IMR-90 (cell line): ENCODE measurements around the gene MORC1. TPM values are rescaled to one million over a fixed set of nuclear protein-coding genes. Genes with fewer than 3 reads are reported as not detected.

Source experiments
- ATAC-seq: fragments of 200-7000 bp; cut with Tn5 transposase; 2 replicates; pipeline ENCODE4 v1.9.1; 2020; ENCODE audit warnings: low read depth, mild to moderate bottlenecking, moderate library complexity
- BruUV-seq: library from RNA; stranded (reverse); fragments of 400-500 nt; replicated peaks from 2 replicates; lab custom pipeline; 2021; lab: Mats Ljungman, UMichigan
- CTCF ChIA-PET: fragments of 300-600 bp; formaldehyde crosslinking; extraction: SDS; loops from one replicate; lab custom pipeline; 2021; ENCODE audit warnings: antibody characterized with exemption; lab: Yijun Ruan, JAX
- POLR2A ChIA-PET: fragments of 300-600 bp; sonication (Branson Sonifier 250); formaldehyde crosslinking; loops from one replicate; lab custom pipeline; 2022; ENCODE audit warnings: antibody characterized with exemption; ENCODE audit not compliant: unreplicated experiment; lab: Charles Lee
- DNase-seq: peaks from one replicate; pipeline ENCODE4 v3.0.0; 2013
- H2AFZ ChIP-seq: replicated peaks from 2 replicates; pipeline ENCODE3; 2013; ENCODE audit warnings: low read length, mild to moderate bottlenecking; ENCODE audit not compliant: poor library complexity
- H2AK5ac ChIP-seq: 2 replicates; pipeline ENCODE4 v1.6.1; 2013; ENCODE audit warnings: low read depth, low read length, inconsistent platforms
- H2AK9ac ChIP-seq: replicated peaks from 2 replicates; pipeline ENCODE3; 2013; ENCODE audit warnings: mild to moderate bottlenecking, low read depth, low read length, moderate library complexity; ENCODE audit not compliant: poor library complexity
- H2BK120ac ChIP-seq: 2 replicates; pipeline ENCODE4 v1.6.1; 2013; ENCODE audit warnings: low read depth, low read length, inconsistent platforms
- H2BK15ac ChIP-seq: 3 replicates; pipeline ENCODE4 v1.6.1; 2013; ENCODE audit warnings: low read depth, low read length, inconsistent platforms
- H2BK20ac ChIP-seq: 2 replicates; pipeline ENCODE4 v1.6.1; 2013; ENCODE audit warnings: low read depth, mild to moderate bottlenecking, inconsistent platforms, low read length, moderate library complexity
- H2BK5ac ChIP-seq: 2 replicates; pipeline ENCODE4 v1.6.1; 2013; ENCODE audit warnings: mild to moderate bottlenecking, low read depth, low read length, inconsistent platforms; ENCODE audit not compliant: poor library complexity, severe bottlenecking
- H3K14ac ChIP-seq: replicated peaks from 2 replicates; pipeline ENCODE4 v1.6.1; 2013; ENCODE audit warnings: low read depth, low read length, inconsistent platforms
- H3K18ac ChIP-seq: 2 replicates; pipeline ENCODE4 v1.6.1; 2013; ENCODE audit warnings: low read depth, low read length, control low read depth
- H3K23ac ChIP-seq: 2 replicates; pipeline ENCODE4 v1.6.1; 2013; ENCODE audit warnings: low read depth, low read length, inconsistent platforms
- H3K27ac ChIP-seq: 2 replicates; pipeline ENCODE4 v1.5.1; 2013; ENCODE audit warnings: mild to moderate bottlenecking, control low read depth, low read length; ENCODE audit not compliant: insufficient read depth
- H3K27me3 ChIP-seq: 2 replicates; pipeline ENCODE4 v1.6.1; 2013; ENCODE audit warnings: low read length; ENCODE audit not compliant: control insufficient read depth, insufficient read depth
- H3K36me3 ChIP-seq: 2 replicates; pipeline ENCODE4 v1.6.1; 2013; ENCODE audit warnings: low read length, mixed read lengths; ENCODE audit not compliant: control insufficient read depth, insufficient read depth
- H3K4ac ChIP-seq: 2 replicates; pipeline ENCODE4 v1.6.1; 2013; ENCODE audit warnings: low read depth, low read length, inconsistent platforms
- H3K4me1 ChIP-seq: 2 replicates; pipeline ENCODE4 v1.6.1; 2013; ENCODE audit warnings: low read length, mixed read lengths; ENCODE audit not compliant: control insufficient read depth, insufficient read depth
- H3K4me2 ChIP-seq: 2 replicates; pipeline ENCODE4 v1.6.1; 2013; ENCODE audit warnings: low read depth, mild to moderate bottlenecking, control low read depth, low read length, moderate library complexity
- H3K4me3 ChIP-seq: 2 replicates; pipeline ENCODE4 v1.5.1; 2013; ENCODE audit warnings: low read depth, mild to moderate bottlenecking, control low read depth, low read length, moderate library complexity; ENCODE audit not compliant: insufficient read depth
- H3K56ac ChIP-seq: 2 replicates; pipeline ENCODE4 v1.6.1; 2013; ENCODE audit warnings: low read length, inconsistent platforms; ENCODE audit not compliant: insufficient read depth; ENCODE audit errors: extremely low read depth
- H3K79me1 ChIP-seq, 2 experiments: 2 replicates each; pipeline ENCODE4 v1.6.1; 2013; ENCODE audit warnings: low read length in 2 of 2, inconsistent platforms in 1 of 2, low read depth in 1 of 2
- H3K9ac ChIP-seq: 2 replicates; pipeline ENCODE4 v1.6.1; 2013; ENCODE audit warnings: low read depth, low read length, control low read depth
- H3K9me1 ChIP-seq: 2 replicates; pipeline ENCODE4 v1.6.1; 2013; ENCODE audit warnings: low read length, inconsistent platforms; ENCODE audit not compliant: insufficient read depth
- H3K9me3 ChIP-seq: 2 replicates; pipeline ENCODE4 v1.6.1; 2013; ENCODE audit warnings: low read length; ENCODE audit not compliant: control insufficient read depth, insufficient read depth
- H4K20me1 ChIP-seq: 2 replicates; pipeline ENCODE4 v1.6.1; 2013; ENCODE audit warnings: low read length, inconsistent platforms; ENCODE audit not compliant: insufficient read depth
- H4K5ac ChIP-seq: 2 replicates; pipeline ENCODE4 v1.6.1; 2013; ENCODE audit warnings: mild to moderate bottlenecking, low read depth, low read length, control low read depth
- H4K8ac ChIP-seq, 2 experiments: 2 replicates each; pipeline ENCODE4 v1.6.1; 2013; ENCODE audit warnings: low read depth in 2 of 2, low read length in 2 of 2, control low read depth in 1 of 2, inconsistent platforms in 1 of 2
- H4K91ac ChIP-seq: 2 replicates; pipeline ENCODE4 v1.6.1; 2013; ENCODE audit warnings: low read depth, low read length, inconsistent platforms; ENCODE audit not compliant: insufficient read depth
- CTCF ChIP-seq: conservative IDR thresholded peaks from 2 replicates; pipeline ENCODE4 v1.5.1; 2012; ENCODE audit warnings: mild to moderate bottlenecking, low read depth, low read length, improper control_type of control experiment
- MAFK ChIP-seq: IDR thresholded peaks from 2 replicates; pipeline ENCODE4 v1.6.1; 2012; ENCODE audit warnings: low read depth, low read length, improper control_type of control experiment
- MAZ ChIP-seq: IDR thresholded peaks from 2 replicates; pipeline ENCODE4 v1.6.1; 2012; ENCODE audit warnings: low read depth, mild to moderate bottlenecking, low read length, improper control_type of control experiment, moderate library complexity, borderline replicate concordance
- NFE2L2 ChIP-seq: fragments of 150-350 bp; IDR thresholded peaks from 2 replicates; pipeline ENCODE4 v1.6.1; 2016; ENCODE audit warnings: low read depth, mild to moderate bottlenecking, low read length
- POLR2A ChIP-seq: IDR thresholded peaks from 2 replicates; pipeline ENCODE4 v1.6.1; 2012; ENCODE audit warnings: mild to moderate bottlenecking, low read depth, low read length
- RAD21 ChIP-seq: IDR thresholded peaks from 2 replicates; pipeline ENCODE4 v1.6.1; 2012; ENCODE audit warnings: low read length, improper control_type of control experiment
- RCOR1 ChIP-seq: IDR thresholded peaks from 2 replicates; pipeline ENCODE4 v1.6.1; 2012; ENCODE audit warnings: mild to moderate bottlenecking, low read length, improper control_type of control experiment; ENCODE audit not compliant: insufficient replicate concordance
- RFX5 ChIP-seq: IDR thresholded peaks from 2 replicates; pipeline ENCODE4 v1.8.0; 2012; ENCODE audit warnings: low read depth, mild to moderate bottlenecking, low read length, moderate library complexity
- SMC3 ChIP-seq: fragments of 150-350 bp; IDR thresholded peaks from 2 replicates; pipeline ENCODE4 v1.6.1; 2016; ENCODE audit warnings: low read depth, mild to moderate bottlenecking, antibody characterized with exemption, low read length, moderate library complexity
- WGBS, 2 experiments: methylation state at CpG; one replicate each; pipeline versions ENCODE4 v1.1.5 to v1.1.7; 2013; ENCODE audit warnings: missing lambda C conversion rate in 2 of 2; ENCODE audit not compliant: insufficient read length in 1 of 2; ENCODE audit errors: extremely low coverage in 2 of 2; 5-methylcytosine and 5-hydroxymethylcytosine counted together
- dilution Hi-C: fragments of 300-500 bp; cut with HindIII; formaldehyde crosslinking; loops from one replicate; pipeline ENCODE4 v1.14.3; 2018; ENCODE audit warnings: low sequenced_read_pairs; ENCODE audit not compliant: unreplicated experiment
- in situ Hi-C: fragments of 300-500 bp; cut with MboI; formaldehyde crosslinking; loops from 3 replicates; pipeline ENCODE4 v1.14.3; 2019; ENCODE audit warnings: low sequenced_read_pairs, inconsistent platforms, mixed read lengths
- intact Hi-C: fragments of 100-400 bp; cut with micrococcal nuclease; formaldehyde crosslinking; loops from 2 replicates; pipeline ENCODE4 v1.10.0; 2022
- polyA plus RNA-seq, 3 experiments: library from polyadenylated mRNA; depleted of rRNA; stranded (reverse); fragments of >200 nt; gene quantifications; 2 replicates each; pipeline ENCODE4 v1.2.3, GENCODE V29; 2012; ENCODE audit warnings: low replicate concordance in 1 of 3
- total RNA-seq: library from RNA; depleted of rRNA; stranded (reverse); fragments of >200 nt; gene quantifications from 2 replicates; pipeline ENCODE4 v1.2.3, GENCODE V29; 2012
- TF ChIP-seq, protein P1 (sequence below): fragments of 150-350 bp; IDR thresholded peaks from 2 replicates; pipeline ENCODE4 v1.6.1; 2016; ENCODE audit warnings: low read depth, mild to moderate bottlenecking, low read length, moderate library complexity, borderline replicate concordance
- TF ChIP-seq, protein P2 (sequence below): fragments of 150-350 bp; IDR thresholded peaks from 2 replicates; pipeline ENCODE4 v1.6.1; 2017; ENCODE audit warnings: mild to moderate bottlenecking, antibody characterized with exemption, low read length, low read depth

The MORC1 gene
- total and polyA plus RNA-seq, 2 of the 4 experiments (the other 2 are of a cell fraction): not detected

- Histone ChIP-seq H3K36me3 (no peaks in the 10 kb centered on the region), H3K27me3 (no peaks in the 10 kb centered on the region), H3K4me3 (no peak overlapping the region), H3K23ac (no peak overlapping the region), H2BK120ac (no peak overlapping the region), H2AFZ (no peak overlapping the region), H3K18ac (no peak overlapping the region), H3K14ac (no peak overlapping the region), H3K9ac (no peak overlapping the region), H3K4ac (no peak overlapping the region), H4K91ac (no peak overlapping the region), H3K4me1 (no peaks in the 10 kb centered on the region), H4K8ac (no peak overlapping the region), H4K5ac (no peak overlapping the region), H3K56ac (no peak overlapping the region), H3K9me1 (no peaks in the 10 kb centered on the region), H2AK5ac (no peak overlapping the region), H2AK9ac (no peak overlapping the region), H3K79me1 (no peaks in the 10 kb centered on the region), H2BK5ac (no peak overlapping the region), H2BK20ac (no peak overlapping the region), H4K20me1 (no peaks in the 10 kb centered on the region), H3K27ac (no peak overlapping the region), H3K4me2 (no peak overlapping the region), H3K9me3 (no peaks in the 10 kb centered on the region), H2BK15ac (no peak overlapping the region)
- CTCF ChIA-PET: interaction anchor here (1.4 kb wide), 1 partner anchor 9 kb away, joined by 5 read pairs; no protein-coding TSS in a partner anchor
- 30% methylated on average over 2 of the region's 3 CpGs; no CpG with 5 or more reads in 1 of the 2 experiments for WGBS, 2 experiments
- DNase-seq (no peak), ATAC-seq (no peak)
- POLR2A ChIA-PET: no interaction called here
- intact Hi-C loops (no loop called here), in situ Hi-C loops (no loop called here), dilution Hi-C loops (no loop called here)
- no peak for TF ChIP-seq CTCF
- TF ChIP-seq RCOR1: no peak
- TF ChIP-seq SMC3: no peak
- no peak for TF ChIP-seq MAZ
- TF ChIP-seq, protein P1, sequence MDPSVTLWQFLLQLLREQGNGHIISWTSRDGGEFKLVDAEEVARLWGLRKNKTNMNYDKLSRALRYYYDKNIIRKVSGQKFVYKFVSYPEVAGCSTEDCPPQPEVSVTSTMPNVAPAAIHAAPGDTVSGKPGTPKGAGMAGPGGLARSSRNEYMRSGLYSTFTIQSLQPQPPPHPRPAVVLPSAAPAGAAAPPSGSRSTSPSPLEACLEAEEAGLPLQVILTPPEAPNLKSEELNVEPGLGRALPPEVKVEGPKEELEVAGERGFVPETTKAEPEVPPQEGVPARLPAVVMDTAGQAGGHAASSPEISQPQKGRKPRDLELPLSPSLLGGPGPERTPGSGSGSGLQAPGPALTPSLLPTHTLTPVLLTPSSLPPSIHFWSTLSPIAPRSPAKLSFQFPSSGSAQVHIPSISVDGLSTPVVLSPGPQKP: no peak
- no peak for TF ChIP-seq RAD21
- TF ChIP-seq, protein P2, sequence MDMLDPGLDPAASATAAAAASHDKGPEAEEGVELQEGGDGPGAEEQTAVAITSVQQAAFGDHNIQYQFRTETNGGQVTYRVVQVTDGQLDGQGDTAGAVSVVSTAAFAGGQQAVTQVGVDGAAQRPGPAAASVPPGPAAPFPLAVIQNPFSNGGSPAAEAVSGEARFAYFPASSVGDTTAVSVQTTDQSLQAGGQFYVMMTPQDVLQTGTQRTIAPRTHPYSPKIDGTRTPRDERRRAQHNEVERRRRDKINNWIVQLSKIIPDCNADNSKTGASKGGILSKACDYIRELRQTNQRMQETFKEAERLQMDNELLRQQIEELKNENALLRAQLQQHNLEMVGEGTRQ: no peak
- no peak for TF ChIP-seq NFE2L2
- TF ChIP-seq POLR2A: no peak
- TF ChIP-seq MAFK: no peak
- TF ChIP-seq RFX5: no peak
- BruUV-seq: no TSS peak
Observed at GRCh38 chr3:109033000-109033660, 84.8 kb downstream of the MORC1 start.
